Adrenal gland (tissue), 19 donors: ENCODE measurements around the gene ADH1A. TPM values are rescaled to one million over a fixed set of nuclear protein-coding genes. Genes with fewer than 3 reads are reported as not detected.

Experiments used
- DNase-seq, 7 donors: peaks; one replicate each; pipeline ENCODE4 v3.0.0-alpha.2; 2019 to 2020
- H3K27ac ChIP-seq, 5 donors: fragments of 200-600 bp; sonication (generic) in 4 of 5; 1 replicate in 3 of 5; 2 replicates in 2 of 5; pipeline versions ENCODE4 v1.5.1 to v1.8.0; 2016 to 2020; ENCODE audit warnings: mild to moderate bottlenecking in 1 of 5
- H3K27me3 ChIP-seq: fragments of 200-600 bp; 2 replicates; pipeline ENCODE4 v1.8.0; 2021
- H3K36me3 ChIP-seq, 2 donors: fragments of 200-600 bp; replicated peaks in 1 of 2; 1 replicate in 1 of 2; 2 replicates in 1 of 2; pipeline versions ENCODE4 v1.5.1 to v1.8.0; 2018 to 2022
- H3K4me1 ChIP-seq, 2 donors: fragments of 200-600 bp; replicated peaks in 1 of 2; 1 replicate in 1 of 2; 2 replicates in 1 of 2; pipeline versions ENCODE4 v1.5.1 to v1.8.0; 2018 to 2021
- H3K4me3 ChIP-seq, 4 donors: fragments of 200-600 bp; sonication (generic) in 3 of 4; one replicate each; pipeline ENCODE4 v1.5.1; 2016 to 2018
- H3K9me3 ChIP-seq, 3 donors: fragments of 200-600 bp; sonication (generic) in 1 of 3; replicated peaks in 1 of 3; 1 replicate in 2 of 3; 2 replicates in 1 of 3; pipeline versions ENCODE4 v1.5.1 to v1.8.0; 2016 to 2021
- CTCF ChIP-seq, 6 experiments: fragments of 450-650 bp in 4 of 6; fragments of 200-600 bp in 2 of 6; sonication (generic) in 1 of 6; IDR thresholded peaks; 1 replicate in 5 of 6; 2 replicates in 1 of 6; pipeline versions ENCODE4 v1.5.1 to v1.8.0; 2016 to 2021; ENCODE audit warnings: antibody characterized with exemption in 6 of 6, mild to moderate bottlenecking in 2 of 6, moderate library complexity in 1 of 6
- POLR2A ChIP-seq, 2 donors: fragments of 450-650 bp; IDR thresholded peaks; one replicate each; pipeline ENCODE4 v1.6.1; 2017; ENCODE audit warnings: antibody characterized with exemption in 2 of 2, mild to moderate bottlenecking in 2 of 2, moderate library complexity in 1 of 2
- WGBS, 4 donors: extraction: QIAGEN DNeasy Blood & Tissue Kit in 2 of 4; methylation state at CpG; one replicate each; pipeline versions ENCODE4 v1.1.5 to v1.1.7; 2013 to 2017; 5-methylcytosine and 5-hydroxymethylcytosine counted together
- intact Hi-C, 2 donors: fragments of 100-400 bp; cut with DNase I; formaldehyde crosslinking; loops; one replicate each; pipeline versions ENCODE4 v1.14.1 to v1.15.0; 2022 to 2023
- long read RNA-seq, 10 donors: library from polyadenylated mRNA in 3 of 10; unstranded in 2 of 10; stranded (forward) in 1 of 10; transcript quantifications; one replicate each; pipeline ENCODE4 v2.0.0 and lab custom pipeline, GENCODE V29; 2021 to 2026
- polyA plus RNA-seq, 3 donors: library from polyadenylated mRNA; stranded (reverse); fragments of 200-250 nt in 2 of 3; fragments of 350-450 nt in 1 of 3; fragmentation: Illumina TruSeq in 1 of 3; extraction: RNeasy Lipid Tissue Mini Kit (QIAGEN cat#74804) in 1 of 3; gene quantifications; one replicate each; pipeline ENCODE4 v1.2.3, GENCODE V29; 2013 to 2014
- total RNA-seq, 9 donors: library from RNA; depleted of rRNA in 4 of 9; stranded (reverse); fragments of >200 nt in 4 of 9; fragments of 120-200 nt in 1 of 9; fragmentation: NEBNext Ultra II Directional in 1 of 9; extraction: Animal tissue kit (Norgen Biotek cat#: 25700) in 1 of 9; gene quantifications; one replicate each; pipeline versions ENCODE4 v1.1.0 to v1.2.4, GENCODE V29; 2013 to 2023
- donor health status: healthy with polysubstance abuse.
- donor health status: Bipolar disorder and iron deficiency.
- donor health status: DM: yes; HTN: yes; CAD: no.
- donor health status: DM: no; HTN: no; CAD: no.
- donor health status: DM: no; HTN: no; CAD: no.
- donor health status: DM: yes; HTN: yes; CAD: no.

The ADH1A gene
- total RNA-seq (1 to 10 TPM in 2 of 9 donors, under 1 TPM in 2, not detected in 5; 0.42 to 1.5 (median 0.90) TPM), polyA plus RNA-seq (not detected)
- long read RNA-seq, donor 1, partial matches to known transcripts: 0 of 1 reads
- long read RNA-seq, donor 1, other reads (novel, unspliced or antisense): 0 of 1 reads
- long read RNA-seq, donor 2: 0 reads
- long read RNA-seq, donor 3: 0 reads
- long read RNA-seq, donor 4: 0 reads
- long read RNA-seq, donor 5: 0 reads
- long read RNA-seq, donor 6: 0 reads
- long read RNA-seq, donor 7: 0 reads
- long read RNA-seq, donor 8, transcript ADH1A-201 (9 exons, 1,499 nt): major isoform, 8 of 14 reads
- long read RNA-seq, donor 8, partial matches to known transcripts: 6 of 14 reads
- long read RNA-seq, donor 8, other reads (novel, unspliced or antisense): 0 of 14 reads
- long read RNA-seq, donor 9: 0 reads
- long read RNA-seq, donor 10: 0 reads

GRCh38 chr4:99290848-99291786 lies at the start of gene ADH1A:
Gene ADH1A (minus strand): TSS chr4:99290985. CDS start chr4:99290914, 71 bp downstream.
- WGBS, 4 donors: 55 to 78% (median 65%) methylated on average over 3 of the region's 3 CpGs
- no peaks in the 10 kb centered on the region for H3K9me3 ChIP-seq
- DNase-seq: no peak
- no peak for TF ChIP-seq POLR2A (IDR thresholded peaks at IDR 0.05)
- TF ChIP-seq CTCF (IDR thresholded peaks at IDR 0.05): no peak
- H3K4me1 ChIP-seq: no peaks in the 10 kb centered on the region
- no peak within 1 kb of the TSS for H3K4me3 ChIP-seq
- no peaks in the 10 kb centered on the region for H3K27me3 ChIP-seq
- no peak within 1 kb of the TSS for H3K27ac ChIP-seq
- intact Hi-C loops: no loop called here
- H3K36me3 ChIP-seq: no peaks in the 10 kb centered on the region

GRCh38 chr4:99339172-99339571 lies 48.4 kb upstream of the ADH1A start:
- no peaks in the 10 kb centered on the region for H3K4me1 ChIP-seq
- WGBS, 4 donors: 78 to 87% (median 84%) methylated on average over 3 of the region's 3 CpGs
- intact Hi-C loops: no loop called here
- TF ChIP-seq CTCF (IDR thresholded peaks at IDR 0.05) (no peak), POLR2A (IDR thresholded peaks at IDR 0.05) (no peak)
- no peaks in the 10 kb centered on the region for H3K36me3 ChIP-seq
- no peak overlapping the region for H3K4me3 ChIP-seq
- no peaks in the 10 kb centered on the region for H3K9me3 ChIP-seq
- H3K27ac ChIP-seq: no peak overlapping the region
- no peak for DNase-seq
- H3K27me3 ChIP-seq: no peaks in the 10 kb centered on the region

GRCh38 chr4:99336553-99336952 lies 45.8 kb upstream of the ADH1A start:
- 52 to 64% (median 63%) methylated on average over 4 of the region's 4 CpGs for WGBS, 4 donors
- H3K9me3 ChIP-seq: no peaks in the 10 kb centered on the region
- intact Hi-C loops: no loop called here
- H3K36me3 ChIP-seq: no peaks in the 10 kb centered on the region
- no peaks in the 10 kb centered on the region for H3K4me1 ChIP-seq
- H3K27me3 ChIP-seq: no peaks in the 10 kb centered on the region
- DNase-seq: no peak
- no peak overlapping the region for H3K4me3 ChIP-seq
- TF ChIP-seq CTCF (IDR thresholded peaks at IDR 0.05) (no peak), POLR2A (IDR thresholded peaks at IDR 0.05) (no peak)
- H3K27ac ChIP-seq: no peak overlapping the region

GRCh38 chr4:99334880-99335279 lies 44.1 kb upstream of the ADH1A start:
- no peaks in the 10 kb centered on the region for H3K36me3 ChIP-seq
- TF ChIP-seq POLR2A (IDR thresholded peaks at IDR 0.05) (no peak), CTCF (IDR thresholded peaks at IDR 0.05) (no peak)
- no peak for DNase-seq
- H3K9me3 ChIP-seq: no peaks in the 10 kb centered on the region
- intact Hi-C loops: no loop called here
- H3K4me1 ChIP-seq: no peaks in the 10 kb centered on the region
- no peak overlapping the region for H3K4me3 ChIP-seq
- 37 to 85% (median 71%) methylated on average over 1 of the region's 1 CpG for WGBS, 4 donors
- no peak overlapping the region for H3K27ac ChIP-seq
- no peaks in the 10 kb centered on the region for H3K27me3 ChIP-seq
